ENCODE results near the gene RASGEF1C.

RASGEF1C gene

GRCh38 chr5:180118391-180118791 is 90.6 kb downstream of the RASGEF1C start:
- no peak for DNase-seq

- no peak for DNase-seq
Measured at GRCh38 chr5:180117000-180117725, 91.8 kb downstream of the RASGEF1C start.

- no peak for DNase-seq
Measured at GRCh38 chr5:180116077-180116999, 92.7 kb downstream of the RASGEF1C start.

- DNase-seq: no peak
Measured at GRCh38 chr5:180115326-180116076, 93.5 kb downstream of the RASGEF1C start.

DNA sequence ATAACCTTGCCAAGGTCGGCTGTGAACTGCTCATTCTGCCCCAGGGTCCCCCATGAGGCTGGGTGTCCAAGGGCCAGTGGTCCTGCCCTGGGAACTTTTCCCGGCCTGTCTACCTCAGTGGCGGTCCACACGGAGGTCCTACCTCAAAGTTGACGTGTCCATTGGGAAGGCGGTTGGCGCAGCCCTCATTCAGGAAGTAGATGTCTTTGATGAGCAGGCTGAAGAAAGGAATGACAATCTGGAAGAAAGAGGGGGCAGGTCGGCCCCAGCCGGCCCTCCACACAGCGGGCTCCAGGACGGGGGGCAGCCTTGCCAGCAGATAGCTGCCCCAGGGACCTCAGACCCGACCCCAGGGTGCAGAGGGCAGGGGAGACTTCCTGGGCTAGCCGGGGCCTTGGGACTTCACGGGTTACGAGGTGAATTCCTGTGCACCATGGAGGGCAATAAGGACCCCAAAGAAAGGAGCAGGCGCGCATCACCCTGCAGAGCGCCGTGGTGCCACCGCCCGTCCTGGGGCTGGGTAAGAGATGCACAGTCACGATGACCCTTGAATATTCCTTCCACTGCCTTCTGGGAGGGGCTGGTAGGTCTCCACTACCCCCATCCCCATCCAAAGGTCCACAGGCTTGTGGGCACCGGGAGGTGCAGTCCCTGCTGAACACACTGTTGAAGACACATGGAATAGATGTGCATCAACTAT is 94.6 kb downstream of the RASGEF1C start:
- no peak for DNase-seq

- DNase-seq: no peak
Measured at GRCh38 chr5:180113660-180114303, 95.2 kb downstream of the RASGEF1C start.

- DNase-seq: no peak
Measured at GRCh38 chr5:180112181-180112861, 96.7 kb downstream of the RASGEF1C start.

DNA sequence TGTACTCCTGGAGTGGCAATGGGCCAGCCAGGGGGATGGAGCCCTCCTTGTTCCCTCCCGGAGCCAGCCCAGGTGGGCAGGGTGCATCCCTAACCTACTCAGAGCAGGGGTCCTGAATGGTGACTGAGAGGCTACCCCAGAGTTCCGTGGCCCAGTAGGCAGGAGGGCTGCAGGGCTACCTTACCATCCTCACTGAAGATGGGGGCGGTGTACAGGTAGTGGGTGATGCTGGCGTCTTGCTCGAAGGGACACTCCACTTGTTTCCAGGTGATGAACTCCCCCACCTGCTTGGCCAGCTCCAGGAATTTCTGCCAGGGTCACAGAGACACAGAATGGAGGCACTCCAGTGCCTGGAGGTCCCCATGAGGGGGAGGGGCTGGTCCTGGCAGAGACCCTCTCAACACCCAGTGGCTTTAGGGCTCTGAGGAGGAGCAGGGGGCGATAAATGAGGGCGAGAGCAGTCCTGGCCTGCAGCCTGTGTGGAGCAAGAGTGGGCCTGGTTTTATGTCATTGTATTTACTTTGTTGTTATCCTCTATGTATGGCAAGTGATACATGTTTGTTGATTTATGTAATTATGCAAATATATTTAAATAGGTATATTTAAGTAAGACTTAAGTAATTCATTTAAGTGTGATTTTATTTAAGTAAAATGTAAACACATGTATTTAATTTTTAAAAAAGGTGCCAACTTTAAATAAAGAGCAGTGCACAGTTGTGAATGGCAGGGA is 97.6 kb downstream of the RASGEF1C start:
- DNase-seq: no peak

- no peak for DNase-seq
Measured at GRCh38 chr5:180109920-180110319, 99.1 kb downstream of the RASGEF1C start.

DNA sequence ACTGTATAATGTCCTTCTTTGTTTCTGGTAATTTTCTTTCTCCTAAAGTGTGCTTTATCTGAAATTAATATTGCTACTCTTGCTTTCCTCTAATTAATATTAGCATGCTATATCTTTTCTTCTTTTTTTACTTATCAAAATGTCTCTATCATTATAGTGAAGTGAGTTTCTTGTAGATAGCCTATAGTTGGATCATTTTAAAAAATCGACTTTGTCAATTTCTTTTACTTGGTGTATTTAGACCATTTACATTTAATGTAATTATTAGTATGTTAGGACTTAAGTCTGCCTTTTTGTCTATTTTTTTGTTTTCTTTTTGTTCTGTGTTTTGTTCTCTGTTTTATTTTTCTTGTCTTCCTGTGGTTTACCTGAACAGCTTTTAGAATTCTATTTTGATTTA is 102.0 kb downstream of the RASGEF1C start:
- no peak for DNase-seq

DNA sequence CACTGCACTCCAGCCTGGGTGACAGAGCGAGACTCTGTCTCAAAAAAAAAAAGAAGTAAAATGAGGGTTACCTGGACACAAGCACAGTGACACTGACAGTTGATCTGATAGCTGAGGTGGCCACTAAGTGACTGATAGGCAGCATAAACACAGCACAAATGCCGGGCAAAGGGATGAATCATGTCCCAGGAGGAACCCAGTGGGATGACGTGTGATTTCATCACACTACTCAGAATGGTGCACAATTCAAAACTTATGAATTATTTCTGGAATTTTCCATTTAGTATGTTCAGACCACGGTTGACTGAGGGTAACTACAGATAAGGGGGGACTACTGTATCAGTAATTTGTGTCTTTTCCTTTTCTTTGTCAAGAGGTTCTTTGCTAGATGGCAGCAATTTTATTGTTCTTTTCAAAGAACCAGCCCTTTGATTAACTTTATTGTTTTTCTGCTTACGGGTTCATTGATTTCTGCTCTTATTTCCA is 103.1 kb downstream of the RASGEF1C start:
- DNase-seq: no peak

GRCh38 chr5:180104168-180104530 is 104.9 kb downstream of the RASGEF1C start:
- DNase-seq: no peak

DNA sequence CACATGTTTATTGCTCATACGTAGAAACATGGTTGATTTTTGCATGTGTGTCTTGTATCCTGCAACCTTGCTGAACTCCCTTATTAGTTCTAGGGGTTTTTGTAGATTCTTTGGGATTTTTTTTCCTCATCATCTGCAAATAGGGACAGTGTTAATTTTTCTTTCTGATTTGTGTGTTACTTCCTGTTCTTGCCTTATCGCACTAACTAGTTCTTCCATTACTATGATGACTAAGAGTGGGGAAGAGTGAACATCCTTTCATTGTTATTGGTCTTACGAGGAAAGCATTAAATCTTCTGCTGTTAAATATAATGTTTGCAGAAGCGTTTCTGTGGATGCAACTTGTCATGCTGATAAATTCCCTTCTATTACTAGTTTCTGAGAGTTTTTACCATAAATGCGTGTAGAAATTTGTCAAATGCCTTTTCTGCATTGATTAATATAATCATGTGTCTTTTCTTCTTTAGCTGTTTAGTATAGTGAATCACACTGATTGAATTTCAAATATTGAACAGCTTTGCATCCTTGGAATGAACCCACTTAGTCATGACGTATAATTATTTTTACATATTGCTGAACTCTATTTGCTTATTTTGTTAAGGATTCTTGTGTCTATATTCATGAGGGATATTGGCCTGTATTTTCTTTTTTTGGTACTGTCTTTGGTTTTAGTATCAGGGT is 105.4 kb downstream of the RASGEF1C start:
- no peak for DNase-seq

DNA sequence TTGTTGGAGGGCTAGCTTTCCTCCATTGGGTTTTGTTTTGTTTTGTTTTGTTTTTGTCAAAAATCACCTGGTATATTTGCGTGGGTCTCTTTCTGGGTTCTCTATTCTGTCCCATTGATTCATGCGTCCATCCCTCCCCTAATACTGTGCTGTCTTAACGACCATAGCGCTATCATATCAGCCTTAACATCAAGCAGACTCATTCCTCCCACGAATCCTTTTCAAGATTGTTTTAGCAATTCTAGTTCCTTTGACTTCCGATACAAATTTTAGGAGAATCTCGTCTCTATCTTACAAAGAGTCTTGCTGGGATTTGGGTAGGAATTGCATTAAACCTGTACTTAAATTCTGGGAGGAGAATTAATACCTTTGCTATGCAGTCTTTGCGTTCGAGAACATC is 106.4 kb downstream of the RASGEF1C start:
- no peak for DNase-seq

GRCh38 chr5:180101451-180102105 is 107.4 kb downstream of the RASGEF1C start:
- DNase-seq: no peak

- DNase-seq: no peak
Measured at GRCh38 chr5:180100621-180101450, 108.2 kb downstream of the RASGEF1C start.

GRCh38 chr5:180099733-180100611 is 109.0 kb downstream of the RASGEF1C start:
- DNase-seq: no peak

Data from NCI-H2171 treated with DMSO at 0.1 percent for 48 hours (cell line).